ENCODE results near the gene SLC44A3. TPM values are rescaled to one million over a fixed set of nuclear protein-coding genes. Genes with fewer than 3 reads are reported as not detected.

The SLC44A3 gene
- total and polyA plus RNA-seq, 2 of the 13 experiments (the other 11 are each of a cell fraction or from before 2014, with no cell fraction given) = 6.8 to 14.1 TPM

- no peak for ATAC-seq
- Histone ChIP-seq H2AFZ (ENCODE audit: low read length) (no peak overlapping the region), H3K36me3 (replicated peaks in 1 of 2; ENCODE audit: control insufficient read depth in 1 of 2, insufficient read depth in 2 of 2, low read length in 2 of 2) (peaks cover 0 to 4% of the 10 kb centered on the region in 2 experiments; a peak in 3 of 5 replicates), H3K9me3 (ENCODE audit: low read length) (no peaks in the 10 kb centered on the region), H3K27me3 (ENCODE audit: control insufficient read depth in 1 of 2, insufficient read depth in 2 of 2, low read length in 2 of 2) (no peaks in the 10 kb centered on the region), H4K20me1 (ENCODE audit: insufficient read depth, low read length) (no peaks in the 10 kb centered on the region), H3K4me1 (ENCODE audit: insufficient read depth, low read length) (peaks cover 37% of the 10 kb centered on the region), H3K9ac (ENCODE audit: insufficient read depth, low read depth, low read length) (no peak overlapping the region), H3K4me2 (ENCODE audit: low read depth, low read length) (no peak overlapping the region), H3K79me2 (ENCODE audit: insufficient read depth, low read length) (no peaks in the 10 kb centered on the region), H3K4me3 (replicated peaks in 1 of 3; ENCODE audit: insufficient read depth in 1 of 3, low read depth in 2 of 3, low read length in 3 of 3) (no peak overlapping the region), H3K27ac (ENCODE audit: extremely low read length, insufficient read depth, low read length) (no peak overlapping the region)
- ChIA-PET CTCF (ENCODE audit: low intra/inter-chr PET ratio, low total read pairs) (no interaction called here), POLR2A (no interaction called here)
- in situ Hi-C loops (cut with HindIII; ENCODE audit: extremely low pct_ligation_motif_present, low pct_unique_long_range_greater_than_20kb) = loop anchor here (25.0 kb wide), 1 partner anchor 371 kb away; the partner anchor contains the start of gene RWDD3
- WGBS (ENCODE audit: low lambda C conversion rate) = 95% methylated on average over 4 of the region's 4 CpGs
- TF ChIP-seq ZBTB34 (CRISPR knock-in tag; IDR thresholded peaks at IDR 0.05) = no peak
- no peak for TF ChIP-seq RARA (CRISPR knock-in tag; IDR thresholded peaks at IDR 0.05)
- no peak for TF ChIP-seq ZNF629 (CRISPR knock-in tag; conservative IDR thresholded peaks at IDR 0.05)
- TF ChIP-seq ZNF713 (CRISPR knock-in tag; IDR thresholded peaks at IDR 0.05) = no peak
- no peak for TF ChIP-seq ESRRA (CRISPR knock-in tag; IDR thresholded peaks at IDR 0.05; ENCODE audit: low read depth)
- no peak for TF ChIP-seq POGZ (CRISPR knock-in tag; IDR thresholded peaks at IDR 0.05)
- TF ChIP-seq MTERF4 (CRISPR knock-in tag; IDR thresholded peaks at IDR 0.05) = no peak
- no peak for TF ChIP-seq ADNP (CRISPR knock-in tag; IDR thresholded peaks at IDR 0.05)
- TF ChIP-seq ZNF292 (CRISPR knock-in tag; IDR thresholded peaks at IDR 0.05; ENCODE audit: borderline replicate concordance, low read depth) = no peak
- TF ChIP-seq ZSCAN9 (CRISPR knock-in tag; IDR thresholded peaks at IDR 0.05; ENCODE audit: borderline replicate concordance) = no peak
- TF ChIP-seq NCOA1 (CRISPR knock-in tag; IDR thresholded peaks at IDR 0.05) = no peak
- TF ChIP-seq, protein P1, sequence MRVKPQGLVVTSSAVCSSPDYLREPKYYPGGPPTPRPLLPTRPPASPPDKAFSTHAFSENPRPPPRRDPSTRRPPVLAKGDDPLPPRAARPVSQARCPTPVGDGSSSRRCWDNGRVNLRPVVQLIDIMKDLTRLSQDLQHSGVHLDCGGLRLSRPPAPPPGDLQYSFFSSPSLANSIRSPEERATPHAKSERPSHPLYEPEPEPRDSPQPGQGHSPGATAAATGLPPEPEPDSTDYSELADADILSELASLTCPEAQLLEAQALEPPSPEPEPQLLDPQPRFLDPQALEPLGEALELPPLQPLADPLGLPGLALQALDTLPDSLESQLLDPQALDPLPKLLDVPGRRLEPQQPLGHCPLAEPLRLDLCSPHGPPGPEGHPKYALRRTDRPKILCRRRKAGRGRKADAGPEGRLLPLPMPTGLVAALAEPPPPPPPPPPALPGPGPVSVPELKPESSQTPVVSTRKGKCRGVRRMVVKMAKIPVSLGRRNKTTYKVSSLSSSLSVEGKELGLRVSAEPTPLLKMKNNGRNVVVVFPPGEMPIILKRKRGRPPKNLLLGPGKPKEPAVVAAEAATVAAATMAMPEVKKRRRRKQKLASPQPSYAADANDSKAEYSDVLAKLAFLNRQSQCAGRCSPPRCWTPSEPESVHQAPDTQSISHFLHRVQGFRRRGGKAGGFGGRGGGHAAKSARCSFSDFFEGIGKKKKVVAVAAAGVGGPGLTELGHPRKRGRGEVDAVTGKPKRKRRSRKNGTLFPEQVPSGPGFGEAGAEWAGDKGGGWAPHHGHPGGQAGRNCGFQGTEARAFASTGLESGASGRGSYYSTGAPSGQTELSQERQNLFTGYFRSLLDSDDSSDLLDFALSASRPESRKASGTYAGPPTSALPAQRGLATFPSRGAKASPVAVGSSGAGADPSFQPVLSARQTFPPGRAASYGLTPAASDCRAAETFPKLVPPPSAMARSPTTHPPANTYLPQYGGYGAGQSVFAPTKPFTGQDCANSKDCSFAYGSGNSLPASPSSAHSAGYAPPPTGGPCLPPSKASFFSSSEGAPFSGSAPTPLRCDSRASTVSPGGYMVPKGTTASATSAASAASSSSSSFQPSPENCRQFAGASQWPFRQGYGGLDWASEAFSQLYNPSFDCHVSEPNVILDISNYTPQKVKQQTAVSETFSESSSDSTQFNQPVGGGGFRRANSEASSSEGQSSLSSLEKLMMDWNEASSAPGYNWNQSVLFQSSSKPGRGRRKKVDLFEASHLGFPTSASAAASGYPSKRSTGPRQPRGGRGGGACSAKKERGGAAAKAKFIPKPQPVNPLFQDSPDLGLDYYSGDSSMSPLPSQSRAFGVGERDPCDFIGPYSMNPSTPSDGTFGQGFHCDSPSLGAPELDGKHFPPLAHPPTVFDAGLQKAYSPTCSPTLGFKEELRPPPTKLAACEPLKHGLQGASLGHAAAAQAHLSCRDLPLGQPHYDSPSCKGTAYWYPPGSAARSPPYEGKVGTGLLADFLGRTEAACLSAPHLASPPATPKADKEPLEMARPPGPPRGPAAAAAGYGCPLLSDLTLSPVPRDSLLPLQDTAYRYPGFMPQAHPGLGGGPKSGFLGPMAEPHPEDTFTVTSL (CRISPR knock-in tag; IDR thresholded peaks at IDR 0.05; ENCODE audit: borderline replicate concordance) = no peak
- TF ChIP-seq ZNF460 (CRISPR knock-in tag; IDR thresholded peaks at IDR 0.05; ENCODE audit: borderline replicate concordance) = no peak
- no peak for TF ChIP-seq ZNF781 (CRISPR knock-in tag; IDR thresholded peaks at IDR 0.05; ENCODE audit: borderline replicate concordance, not compliant biosample characterization)
- no peak for TF ChIP-seq RORA (CRISPR knock-in tag; IDR thresholded peaks at IDR 0.05)
- TF ChIP-seq SRF (IDR thresholded peaks at IDR 0.05; ENCODE audit: low read depth, low read length) = no peak
- no peak for TF ChIP-seq ZNF703 (CRISPR knock-in tag; IDR thresholded peaks at IDR 0.05; ENCODE audit: borderline replicate concordance)
- TF ChIP-seq HDAC2 (CRISPR knock-in tag; IDR thresholded peaks at IDR 0.05) = no peak
- no peak for DNase-seq (ENCODE audit: low spot score)
- FAIRE-seq = no peak
- intact Hi-C loops (cut with micrococcal nuclease; ENCODE audit: unreplicated experiment) = no loop called here
- BruUV-seq (replicated peaks) = no TSS peak
Observed at GRCh38 chr1:94866164-94866807, 46.1 kb downstream of the SLC44A3 start.

Data from HepG2 (cell line).